Smooth muscle cell of the coronary artery (primary cell): ENCODE measurements around the gene FRMPD1. TPM values are rescaled to one million over a fixed set of nuclear protein-coding genes. Genes with fewer than 3 reads are reported as not detected.

Source experiments
- total RNA-seq: library from RNA; depleted of rRNA; stranded (reverse); fragments of >200 nt; gene quantifications from 2 replicates; pipeline ENCODE4 v1.2.3, GENCODE V29; 2014; ENCODE audit warnings: low replicate concordance

Gene FRMPD1
- total RNA-seq: 0.12 TPM in 1 of 2 replicates, not detected in the other

GRCh38 chr9:37650873-37651768 is at the start of gene FRMPD1:
Gene FRMPD1 (plus strand): TSS chr9:37650954. CDS start chr9:37692642, 41,688 bp downstream.

GRCh38 chr9:37753489-37754190 is 102.9 kb downstream of the FRMPD1 start, which contains the start of gene TRMT10B:
Gene TRMT10B (plus strand): TSS chr9:37753805. CDS start chr9:37761932, 8,127 bp downstream.

GRCh38 chr9:37784616-37785483 is 134.1 kb downstream of the FRMPD1 start, which contains the start of gene EXOSC3:
Gene EXOSC3 (minus strand): TSS chr9:37785064. CDS start chr9:37785044, 20 bp downstream.

Other genes with a start within 250 kb of the FRMPD1 start
- gene GRHPR, start 228.3 kb upstream of the FRMPD1 start, total RNA-seq: 128 and 141 TPM in 2 replicates
- 4.8 and 8.9 TPM in 2 replicates for gene ZBTB5, start 185.5 kb upstream of the FRMPD1 start, total RNA-seq
- 29.3 and 34.3 TPM in 2 replicates for gene POLR1E, start 165.0 kb upstream of the FRMPD1 start, total RNA-seq
- 8.0 and 9.0 TPM in 2 replicates for gene FBXO10, start 74.6 kb upstream of the FRMPD1 start, total RNA-seq
- 124 and 161 TPM in 2 replicates for gene TOMM5, start 58.4 kb upstream of the FRMPD1 start, total RNA-seq
- gene TRMT10B, start 102.9 kb downstream of the FRMPD1 start, total RNA-seq: 1.9 and 2.2 TPM in 2 replicates
- gene EXOSC3, start 134.1 kb downstream of the FRMPD1 start, total RNA-seq: 28.2 and 31.6 TPM in 2 replicates
- gene DCAF10, start 149.8 kb downstream of the FRMPD1 start, total RNA-seq: 12.9 and 13.2 TPM in 2 replicates